ENCODE data around the gene HIGD2B. TPM values are rescaled to one million over a fixed set of nuclear protein-coding genes. Genes with fewer than 3 reads are reported as not detected.
"Not testable (repeated sequence)": the region's sequence is repeated elsewhere in the genome, so short reads cannot be mapped to it uniquely, and the experiment has no call there.

HIGD2B gene
- total RNA-seq, 2 donors from 2014 or later, result not detected

DNA sequence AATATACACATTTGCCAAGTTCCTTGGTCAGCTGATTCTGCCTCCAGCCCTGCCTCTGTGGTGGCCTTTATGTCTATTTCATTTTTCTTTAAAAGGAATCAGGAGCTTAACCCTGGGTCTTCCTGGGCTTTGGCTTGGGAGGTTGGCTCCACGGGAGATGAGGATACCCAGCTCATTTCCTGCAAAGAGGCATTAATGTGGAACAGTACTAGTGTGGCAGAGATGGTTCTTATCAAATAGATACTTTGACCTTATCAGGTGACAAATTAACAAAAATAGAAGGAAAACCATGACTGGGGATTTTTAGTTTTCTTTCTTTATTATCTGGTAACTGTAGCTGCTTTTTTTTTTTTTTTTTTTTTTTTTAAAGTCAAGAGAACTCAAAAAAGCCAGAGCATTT is 42.8 kb upstream of the HIGD2B start:
- ATAC-seq (ENCODE audit: insufficient number of reproducible peaks, low FRiP score, low read depth), result no peak
- H3K4me3 ChIP-seq, result no peak overlapping the region
- no peak for DNase-seq (ENCODE audit: low spot score)
- no peak overlapping the region for H3K27ac ChIP-seq
- no peaks in the 10 kb centered on the region for H3K9me3 ChIP-seq
- TF ChIP-seq, protein P1, sequence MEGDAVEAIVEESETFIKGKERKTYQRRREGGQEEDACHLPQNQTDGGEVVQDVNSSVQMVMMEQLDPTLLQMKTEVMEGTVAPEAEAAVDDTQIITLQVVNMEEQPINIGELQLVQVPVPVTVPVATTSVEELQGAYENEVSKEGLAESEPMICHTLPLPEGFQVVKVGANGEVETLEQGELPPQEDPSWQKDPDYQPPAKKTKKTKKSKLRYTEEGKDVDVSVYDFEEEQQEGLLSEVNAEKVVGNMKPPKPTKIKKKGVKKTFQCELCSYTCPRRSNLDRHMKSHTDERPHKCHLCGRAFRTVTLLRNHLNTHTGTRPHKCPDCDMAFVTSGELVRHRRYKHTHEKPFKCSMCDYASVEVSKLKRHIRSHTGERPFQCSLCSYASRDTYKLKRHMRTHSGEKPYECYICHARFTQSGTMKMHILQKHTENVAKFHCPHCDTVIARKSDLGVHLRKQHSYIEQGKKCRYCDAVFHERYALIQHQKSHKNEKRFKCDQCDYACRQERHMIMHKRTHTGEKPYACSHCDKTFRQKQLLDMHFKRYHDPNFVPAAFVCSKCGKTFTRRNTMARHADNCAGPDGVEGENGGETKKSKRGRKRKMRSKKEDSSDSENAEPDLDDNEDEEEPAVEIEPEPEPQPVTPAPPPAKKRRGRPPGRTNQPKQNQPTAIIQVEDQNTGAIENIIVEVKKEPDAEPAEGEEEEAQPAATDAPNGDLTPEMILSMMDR (IDR thresholded peaks at IDR 0.05), result no peak
- no peaks in the 10 kb centered on the region for H3K27me3 ChIP-seq (replicated peaks; ENCODE audit: insufficient read depth)
- no peaks in the 10 kb centered on the region for H3K4me1 ChIP-seq (ENCODE audit: control insufficient read depth in 1 of 2, low read depth in 2 of 2)
- H3K36me3 ChIP-seq, result peaks cover 5% of the 10 kb centered on the region

DNA sequence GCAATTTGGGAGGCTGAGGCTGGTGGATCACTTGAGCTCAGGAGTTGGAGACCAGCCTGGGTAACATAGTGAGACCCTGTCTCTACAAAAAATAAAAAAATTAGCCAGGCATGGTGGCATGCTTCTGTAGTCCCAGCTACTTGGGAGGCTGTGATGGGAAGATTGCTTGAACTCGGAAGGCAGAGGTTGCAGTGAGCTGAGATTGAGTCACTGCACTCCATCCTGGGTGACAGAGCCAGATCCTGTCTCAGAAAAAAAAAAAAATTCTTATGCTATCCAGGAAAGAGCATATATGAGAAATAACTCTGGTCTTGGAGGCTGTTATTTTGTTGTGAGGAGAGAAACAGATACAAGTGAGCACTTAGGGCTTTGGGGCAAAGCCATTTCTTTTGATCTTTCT is 42.3 kb upstream of the HIGD2B start:
- H3K36me3 ChIP-seq; H3K27ac ChIP-seq; ATAC-seq (ENCODE audit: insufficient number of reproducible peaks, low FRiP score, low read depth): not testable (repeated sequence)

DNA sequence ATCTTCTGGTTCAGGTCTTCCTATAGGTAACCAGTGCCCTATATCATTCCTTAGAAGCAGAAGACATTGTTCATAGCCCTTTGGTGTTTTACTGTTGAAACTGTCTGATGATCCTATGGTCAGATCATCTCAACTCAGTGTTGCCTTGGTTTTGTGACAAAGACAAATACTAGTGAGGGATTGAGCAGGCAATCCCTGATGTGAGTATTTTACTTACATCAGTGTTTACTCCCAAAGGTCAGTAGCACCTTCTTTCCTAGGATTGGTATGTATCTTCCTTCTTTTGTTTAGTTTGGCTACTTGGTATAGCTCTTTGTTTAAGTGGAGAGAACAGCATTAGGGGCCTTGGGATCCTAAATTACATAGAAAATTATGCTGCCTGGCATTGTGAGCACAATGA is 41.2 kb upstream of the HIGD2B start:
- H3K36me3 ChIP-seq, result no peaks in the 10 kb centered on the region
- no peak for ATAC-seq (ENCODE audit: insufficient number of reproducible peaks, low FRiP score, low read depth)

More for the DNA sequence above, 42.3 kb upstream of the HIGD2B start:
- not testable (repeated sequence) for H3K4me1 ChIP-seq (ENCODE audit: control insufficient read depth in 1 of 2, low read depth in 2 of 2); DNase-seq (ENCODE audit: low spot score); H3K9me3 ChIP-seq; H3K27me3 ChIP-seq (replicated peaks; ENCODE audit: insufficient read depth); H3K4me3 ChIP-seq

DNA sequence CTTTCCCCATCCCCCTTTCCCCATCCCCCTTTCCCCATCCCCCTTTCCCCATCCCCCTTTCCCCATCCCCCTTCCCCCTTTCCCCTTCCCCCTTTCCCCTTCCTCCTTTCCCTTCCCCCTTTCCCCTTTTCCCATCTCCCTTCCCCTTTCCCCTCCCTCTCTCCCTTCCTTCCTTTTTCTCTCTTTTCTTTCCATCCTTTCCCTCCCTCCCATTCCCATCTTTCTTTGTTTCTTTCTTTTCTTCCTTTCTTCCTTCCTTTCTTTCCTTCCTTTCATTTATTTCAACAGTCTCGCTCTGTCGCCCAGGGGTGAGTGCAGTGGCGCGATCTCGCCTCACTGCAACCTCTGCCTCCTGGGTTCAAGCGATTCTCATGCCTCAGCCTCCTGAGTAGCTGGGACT is 39.9 kb upstream of the HIGD2B start:
- H3K4me1 ChIP-seq (ENCODE audit: control insufficient read depth in 1 of 2, low read depth in 2 of 2); H3K36me3 ChIP-seq; DNase-seq (ENCODE audit: low spot score); H3K4me3 ChIP-seq; H3K27me3 ChIP-seq (replicated peaks; ENCODE audit: insufficient read depth); H3K9me3 ChIP-seq; ATAC-seq (ENCODE audit: insufficient number of reproducible peaks, low FRiP score, low read depth); H3K27ac ChIP-seq: not testable (repeated sequence)

More for the DNA sequence above, 41.2 kb upstream of the HIGD2B start:
- Histone ChIP-seq H3K4me1 (ENCODE audit: control insufficient read depth in 1 of 2, low read depth in 2 of 2) (no peaks in the 10 kb centered on the region), H3K27me3 (replicated peaks; ENCODE audit: insufficient read depth) (no peaks in the 10 kb centered on the region), H3K27ac (no peak overlapping the region), H3K9me3 (no peaks in the 10 kb centered on the region), H3K4me3 (no peak overlapping the region)
- TF ChIP-seq, protein P1 (IDR thresholded peaks at IDR 0.05), result no peak
- DNase-seq (ENCODE audit: low spot score), result no peak

DNA sequence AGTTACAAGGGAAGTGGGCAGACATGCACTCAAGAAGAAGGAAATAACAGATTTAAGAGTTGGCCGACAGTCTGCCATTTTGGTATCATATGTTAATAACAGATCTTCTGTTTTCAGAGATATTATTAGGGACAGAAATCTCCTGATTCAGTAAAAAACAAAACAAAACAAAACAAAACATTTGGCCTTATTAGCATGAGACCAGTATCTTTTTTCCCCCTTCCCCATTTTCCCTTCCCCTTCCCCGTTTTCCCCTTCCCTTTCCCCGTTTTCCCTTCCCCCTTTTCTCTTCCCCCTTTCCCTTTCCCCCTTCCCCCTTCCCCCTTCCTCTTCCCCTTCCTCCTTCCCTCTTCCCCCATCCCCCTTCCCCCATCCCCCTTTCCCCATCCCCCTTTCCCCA is 39.5 kb upstream of the HIGD2B start:
- Histone ChIP-seq H3K9me3 (no peaks in the 10 kb centered on the region), H3K27me3 (replicated peaks; ENCODE audit: insufficient read depth) (no peaks in the 10 kb centered on the region), H3K36me3 (no peaks in the 10 kb centered on the region), H3K4me1 (ENCODE audit: control insufficient read depth in 1 of 2, low read depth in 2 of 2) (no peaks in the 10 kb centered on the region), H3K4me3 (no peak overlapping the region), H3K27ac (no peak overlapping the region)
- DNase-seq (ENCODE audit: low spot score) (no peak), ATAC-seq (ENCODE audit: insufficient number of reproducible peaks, low FRiP score, low read depth) (no peak)
- TF ChIP-seq, protein P1 (IDR thresholded peaks at IDR 0.05), result no peak

DNA sequence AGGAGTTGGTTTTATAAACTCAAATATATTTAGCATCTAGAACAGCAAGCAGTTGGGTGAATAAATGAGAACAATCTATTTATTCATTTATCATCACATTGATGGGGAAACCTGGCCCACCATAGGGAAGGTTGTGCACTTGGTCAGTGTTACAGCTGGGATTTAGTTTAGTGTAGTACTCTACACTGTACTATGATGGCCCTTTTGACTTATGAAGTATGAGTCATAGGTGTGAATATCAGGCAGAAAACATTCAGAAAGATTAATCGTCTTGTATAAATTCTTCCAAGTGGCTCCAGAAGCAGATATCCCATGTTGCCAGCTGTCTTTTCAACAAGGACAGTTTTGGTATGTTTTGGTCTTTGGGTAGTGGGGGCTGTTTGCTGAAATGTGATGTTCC is 38.0 kb upstream of the HIGD2B start:
- Histone ChIP-seq H3K9me3 (no peaks in the 10 kb centered on the region), H3K27me3 (replicated peaks; ENCODE audit: insufficient read depth) (no peaks in the 10 kb centered on the region), H3K4me3 (no peak overlapping the region), H3K4me1 (ENCODE audit: control insufficient read depth in 1 of 2, low read depth in 2 of 2) (no peaks in the 10 kb centered on the region), H3K36me3 (no peaks in the 10 kb centered on the region), H3K27ac (no peak overlapping the region)
- TF ChIP-seq, protein P1 (IDR thresholded peaks at IDR 0.05), result no peak
- no peak for ATAC-seq (ENCODE audit: insufficient number of reproducible peaks, low FRiP score, low read depth)
- no peak for DNase-seq (ENCODE audit: low spot score)

Measured in thoracic aorta (tissue), 2 donors.